Brain microvascular endothelial cell (primary cell): ENCODE results near the gene TUBGCP3.

Source experiments
- DNase-seq: peaks from one replicate; pipeline ENCODE4 v3.0.0-alpha.2; 2020
- H3K27ac ChIP-seq: fragments of 250-450 bp; sonication (Bioruptor Pico); 2 replicates; pipeline ENCODE4 v1.5.1; 2020; ENCODE audit warnings: mild to moderate bottlenecking, moderate library complexity
- H3K27me3 ChIP-seq: fragments of 250-450 bp; sonication (Bioruptor Pico); replicated peaks from 2 replicates; pipeline ENCODE4 v1.5.1; 2020; ENCODE audit warnings: mild to moderate bottlenecking
- H3K36me3 ChIP-seq: fragments of 250-450 bp; sonication (Bioruptor Pico); replicated peaks from 2 replicates; pipeline ENCODE4 v1.5.1; 2020; ENCODE audit warnings: mild to moderate bottlenecking
- H3K4me3 ChIP-seq: 2 replicates; pipeline ENCODE4 v1.5.1; 2011; ENCODE audit warnings: low read depth, mild to moderate bottlenecking, control low read depth, low read length, moderate library complexity
- in situ Hi-C: cut with HindIII; loops from 2 replicates; pipeline ENCODE4 v1.10.0; 2017; ENCODE audit warnings: low sequenced_read_pairs, low pct_ligation_motif_present
- TF ChIP-seq, protein P1 (sequence below): IDR thresholded peaks from 2 replicates; pipeline ENCODE4 v1.5.1; 2011; ENCODE audit warnings: low read depth, mild to moderate bottlenecking, moderate library complexity, low read length, control low read depth, inconsistent platforms; ENCODE audit errors: missing control alignments

The TUBGCP3 gene

DNA sequence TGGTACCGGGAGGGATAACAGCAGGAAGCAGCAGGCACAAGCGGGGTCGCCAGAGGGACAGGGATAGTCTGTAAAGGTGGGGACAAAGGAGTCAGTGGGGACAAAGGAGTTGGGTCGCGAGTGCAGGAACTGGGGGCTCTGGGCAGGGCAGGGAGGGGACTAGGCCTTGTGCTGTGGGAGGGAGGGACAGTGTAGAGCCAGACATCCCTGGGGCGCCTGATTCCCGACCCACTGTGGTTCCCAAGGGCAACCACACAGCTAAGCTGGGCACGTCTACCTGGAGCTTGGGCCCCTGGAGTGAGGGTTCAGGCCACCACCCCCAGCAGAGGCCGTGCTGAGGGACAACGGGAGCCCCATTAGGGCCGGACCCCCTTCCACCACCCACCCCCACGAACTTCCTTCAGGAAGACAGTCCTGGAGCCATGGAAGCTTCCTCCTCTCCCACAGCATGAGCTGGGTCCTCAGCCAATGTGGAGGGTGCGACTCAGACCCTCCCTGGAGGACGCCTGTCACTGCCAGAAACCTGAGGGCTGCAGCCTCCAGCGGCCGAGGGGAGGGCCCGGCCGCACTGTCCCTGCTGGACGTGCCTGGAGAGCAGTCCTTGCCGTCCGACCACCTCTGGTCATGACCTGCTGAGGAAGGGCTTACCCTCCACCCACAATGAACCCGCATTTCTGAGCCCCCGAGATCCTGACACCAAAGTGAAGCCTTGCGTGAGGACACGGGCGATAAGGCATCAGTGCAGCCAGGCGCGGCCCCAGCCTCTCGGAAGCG, 133.9 kb downstream of the TUBGCP3 start:
- in situ Hi-C loops: no loop called here
- no peak for DNase-seq
- Histone ChIP-seq H3K27me3 (no peaks in the 10 kb centered on the region), H3K27ac (no peak overlapping the region), H3K4me3 (no peak overlapping the region), H3K36me3 (no peaks in the 10 kb centered on the region)
- TF ChIP-seq, protein P1, sequence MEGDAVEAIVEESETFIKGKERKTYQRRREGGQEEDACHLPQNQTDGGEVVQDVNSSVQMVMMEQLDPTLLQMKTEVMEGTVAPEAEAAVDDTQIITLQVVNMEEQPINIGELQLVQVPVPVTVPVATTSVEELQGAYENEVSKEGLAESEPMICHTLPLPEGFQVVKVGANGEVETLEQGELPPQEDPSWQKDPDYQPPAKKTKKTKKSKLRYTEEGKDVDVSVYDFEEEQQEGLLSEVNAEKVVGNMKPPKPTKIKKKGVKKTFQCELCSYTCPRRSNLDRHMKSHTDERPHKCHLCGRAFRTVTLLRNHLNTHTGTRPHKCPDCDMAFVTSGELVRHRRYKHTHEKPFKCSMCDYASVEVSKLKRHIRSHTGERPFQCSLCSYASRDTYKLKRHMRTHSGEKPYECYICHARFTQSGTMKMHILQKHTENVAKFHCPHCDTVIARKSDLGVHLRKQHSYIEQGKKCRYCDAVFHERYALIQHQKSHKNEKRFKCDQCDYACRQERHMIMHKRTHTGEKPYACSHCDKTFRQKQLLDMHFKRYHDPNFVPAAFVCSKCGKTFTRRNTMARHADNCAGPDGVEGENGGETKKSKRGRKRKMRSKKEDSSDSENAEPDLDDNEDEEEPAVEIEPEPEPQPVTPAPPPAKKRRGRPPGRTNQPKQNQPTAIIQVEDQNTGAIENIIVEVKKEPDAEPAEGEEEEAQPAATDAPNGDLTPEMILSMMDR: no peak

DNA sequence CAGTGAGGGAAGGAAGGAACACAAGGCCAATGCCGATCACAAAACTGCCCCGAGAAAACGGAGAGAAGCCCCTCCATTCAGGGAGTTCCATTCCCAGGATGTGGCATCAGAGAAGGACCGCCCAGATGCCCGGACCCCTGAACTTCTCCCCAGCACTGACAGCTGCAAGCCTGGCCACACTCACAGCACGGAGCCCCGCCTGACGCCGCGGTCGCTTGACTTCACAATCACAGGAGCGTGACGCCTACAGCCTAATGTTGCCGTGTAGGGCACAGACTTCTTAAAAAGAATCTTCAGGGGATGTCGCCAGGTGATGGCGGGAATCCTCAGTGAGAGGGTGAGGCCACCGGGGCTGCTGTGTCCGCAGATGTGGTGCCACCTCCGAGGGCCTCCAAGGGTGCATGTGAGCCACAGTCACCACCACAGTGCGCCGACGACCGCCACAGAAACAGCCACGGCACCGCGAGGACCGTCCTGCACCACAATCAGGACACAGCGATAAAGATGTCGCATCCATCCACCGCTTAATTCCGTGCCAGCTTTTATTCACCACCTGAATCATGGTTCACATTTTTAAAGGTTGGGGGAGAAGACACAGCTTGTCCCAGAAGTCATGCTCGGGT, 134.6 kb downstream of the TUBGCP3 start:
- TF ChIP-seq, protein P1: no peak

DNA sequence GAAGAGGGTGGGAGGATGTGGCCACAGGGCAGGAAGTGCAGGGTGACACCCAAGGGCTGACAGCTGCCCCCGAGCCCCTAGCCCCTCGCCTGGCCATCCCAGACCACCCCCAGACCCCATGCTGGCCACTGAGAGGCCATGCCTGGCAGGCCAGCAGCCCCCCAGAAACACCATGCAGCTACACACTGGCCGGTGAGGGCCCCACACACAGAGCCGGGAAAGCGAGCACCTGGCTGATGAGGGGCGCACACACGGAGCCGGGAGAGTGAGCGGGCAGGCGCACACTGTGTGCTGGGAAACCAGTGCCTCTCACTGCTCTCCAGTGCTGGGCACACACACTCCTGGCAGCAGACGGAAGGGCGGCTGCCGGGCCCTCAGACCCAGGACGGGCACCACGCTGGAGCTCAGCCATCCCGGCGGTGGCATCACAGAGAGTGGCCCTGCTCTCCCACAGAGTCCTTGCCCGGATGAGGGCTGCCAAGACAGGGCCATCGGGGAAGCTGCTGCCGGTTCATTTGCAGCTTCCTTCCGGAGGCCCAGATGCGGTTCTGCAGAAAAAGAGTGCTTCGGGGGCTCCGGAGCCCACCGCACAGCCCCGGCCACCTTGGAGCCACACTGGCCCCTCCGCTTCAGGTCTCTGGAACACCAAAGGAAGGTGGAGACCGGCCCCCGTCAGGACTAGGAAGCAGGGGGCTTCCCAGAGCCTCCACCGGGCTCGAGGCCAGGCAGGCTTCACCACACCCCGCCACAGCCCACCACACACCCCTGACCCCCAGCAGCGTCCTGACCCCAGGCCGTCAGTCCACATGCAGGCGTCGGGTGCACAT, 135.4 kb downstream of the TUBGCP3 start:
- Histone ChIP-seq H3K27ac (no peak overlapping the region), H3K36me3 (no peaks in the 10 kb centered on the region), H3K4me3 (no peak overlapping the region), H3K27me3 (no peaks in the 10 kb centered on the region)
- in situ Hi-C loops: no loop called here
- no peak for DNase-seq
- TF ChIP-seq, protein P1: no peak

More for the DNA sequence above, 134.6 kb downstream of the TUBGCP3 start:
- Histone ChIP-seq H3K27me3 (no peaks in the 10 kb centered on the region), H3K4me3 (no peak overlapping the region), H3K27ac (no peak overlapping the region), H3K36me3 (no peaks in the 10 kb centered on the region)
- no peak for DNase-seq
- in situ Hi-C loops: no loop called here

DNA sequence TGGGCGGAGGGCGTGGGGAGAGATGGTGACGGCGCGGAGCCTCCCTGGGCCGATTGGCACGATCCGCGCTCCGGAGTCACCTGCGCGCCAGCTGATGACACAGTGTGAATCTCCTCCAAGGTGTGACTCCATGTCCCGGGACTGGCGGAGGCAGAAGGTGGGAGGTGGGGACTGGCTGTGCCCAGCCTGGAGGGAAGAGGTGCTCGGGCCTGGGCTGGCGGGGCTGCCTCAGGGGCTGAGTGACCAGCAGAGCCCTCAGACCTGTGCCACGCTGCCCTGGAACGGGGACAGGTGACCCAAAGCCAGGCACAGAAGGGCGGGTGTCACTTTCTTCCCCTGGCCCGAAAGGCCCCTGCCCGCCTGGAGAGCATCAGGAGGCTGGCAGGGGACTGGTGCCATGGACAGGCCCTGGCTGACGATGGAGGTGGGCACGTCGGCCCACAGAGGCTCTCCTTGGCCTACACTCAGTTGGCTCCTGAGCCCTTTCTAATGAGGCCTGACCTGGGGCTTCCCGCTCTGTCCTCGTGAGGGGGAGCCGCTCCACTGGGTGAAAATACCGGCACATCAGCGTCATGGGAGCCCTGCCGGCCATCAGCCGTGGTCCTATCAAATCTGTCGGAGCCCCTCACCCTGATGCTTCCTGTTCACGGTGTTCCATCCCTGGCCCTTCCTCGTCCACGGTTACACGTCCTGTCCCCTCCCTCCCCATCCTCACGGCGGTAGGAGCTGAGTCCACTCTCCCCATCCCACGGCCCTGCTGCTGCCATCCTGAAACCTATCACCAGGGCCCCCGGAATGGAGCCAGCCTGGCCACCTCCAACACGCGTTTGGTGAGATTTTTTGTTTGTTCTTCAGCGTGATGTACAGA, 136.2 kb downstream of the TUBGCP3 start:
- no peaks in the 10 kb centered on the region for H3K36me3 ChIP-seq
- no peak overlapping the region for H3K27ac ChIP-seq
- H3K4me3 ChIP-seq: no peak overlapping the region
- H3K27me3 ChIP-seq: no peaks in the 10 kb centered on the region
- in situ Hi-C loops: no loop called here
- TF ChIP-seq, protein P1: no peak
- DNase-seq: no peak

DNA sequence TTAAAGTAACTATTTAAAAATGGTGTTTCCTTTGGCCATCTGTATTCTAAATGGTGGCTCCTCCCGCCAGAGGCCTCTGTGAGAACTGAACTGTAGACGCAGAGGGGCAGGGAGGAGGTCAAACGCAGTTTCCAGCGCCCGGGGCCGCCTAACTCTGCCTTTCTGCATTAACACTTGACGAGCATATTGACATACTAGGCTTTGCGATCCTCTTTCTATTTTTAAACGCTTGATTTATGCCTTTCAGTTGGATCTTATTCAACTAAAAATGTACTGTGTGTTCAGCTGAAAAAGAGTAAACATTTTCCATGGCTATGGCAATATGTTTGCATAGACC, 137.1 kb downstream of the TUBGCP3 start:
- in situ Hi-C loops: no loop called here

More for the DNA sequence above, 137.1 kb downstream of the TUBGCP3 start:
- Histone ChIP-seq H3K27ac (no peak overlapping the region), H3K27me3 (no peaks in the 10 kb centered on the region), H3K4me3 (no peak overlapping the region), H3K36me3 (no peaks in the 10 kb centered on the region)
- TF ChIP-seq, protein P1: no peak
- DNase-seq: no peak
